C4-2B (cell line): Measurements from ENCODE around the gene KLHL14.

ENCODE experiments used
- CTCF ChIP-seq: fragments of 450-650 bp; conservative IDR thresholded peaks from 2 replicates; pipeline ENCODE4 v1.5.1; 2017; ENCODE audit warnings: mild to moderate bottlenecking
- ZFX ChIP-seq: fragments of 450-650 bp; IDR thresholded peaks from 2 replicates; pipeline ENCODE4 v1.6.1; 2017

- TF ChIP-seq CTCF (no peak), ZFX (no peak)
Observed at GRCh38 chr18:32730068-32730467, 42.8 kb downstream of the KLHL14 start.
